Activated T-cell treated with anti-CD3 and anti-CD28 coated beads for 4 hours (primary cell): ENCODE data around the gene ZSCAN5C.
"Not testable (repeated sequence)": the region's sequence is repeated elsewhere in the genome, so short reads cannot be mapped to it uniquely, and the experiment has no call there.

ENCODE experiments used
- DNase-seq: peaks from one replicate; pipeline ENCODE4 v3.0.0-alpha.2; 2020

The ZSCAN5C gene

DNA sequence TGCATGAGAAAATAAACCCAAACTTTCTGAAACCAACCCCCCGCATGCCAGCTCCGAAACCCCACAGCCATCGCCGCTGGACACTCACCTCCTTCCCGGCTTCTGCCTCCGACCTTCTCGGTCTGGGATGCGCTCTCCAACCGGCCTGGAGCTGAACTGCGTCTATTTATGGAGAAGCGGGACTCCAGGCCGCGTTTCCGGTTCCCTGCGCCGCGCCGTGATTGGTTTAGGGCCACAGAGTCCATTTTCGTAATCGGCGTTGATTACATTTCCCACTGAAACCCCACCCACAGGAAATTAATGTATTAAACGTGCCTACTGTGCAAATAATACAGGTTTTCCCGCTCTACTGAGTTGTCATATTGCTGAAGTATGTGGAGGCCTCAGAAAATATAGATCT is 4.4 kb upstream of the ZSCAN5C start, which contains the start of gene ZSCAN5B:
Gene ZSCAN5B (minus strand): TSS at position 138 of the 400 bp plus-strand sequence. CDS start 4,731 bp downstream, outside the sequence.
- not testable (repeated sequence) for DNase-seq

DNA sequence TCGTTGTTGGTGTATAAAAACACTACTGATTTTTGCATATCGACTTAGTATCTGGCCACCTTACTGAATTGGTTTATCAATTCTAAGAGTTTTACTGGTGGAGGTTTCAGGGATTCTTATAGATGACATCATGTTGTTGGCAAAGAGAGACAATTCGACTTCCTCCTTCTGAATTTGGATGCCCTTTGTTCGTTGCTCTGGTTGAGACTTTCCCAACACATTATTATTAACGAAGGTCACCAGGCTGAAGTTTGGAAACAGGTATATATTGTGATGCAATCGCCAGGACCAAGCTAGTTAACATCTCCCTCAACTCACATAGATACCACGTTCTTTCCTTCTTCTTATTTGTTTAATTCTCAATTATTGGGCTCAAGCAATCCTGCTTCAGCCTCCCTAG is 2.4 kb upstream of the ZSCAN5C start:
- no peak for DNase-seq

DNA sequence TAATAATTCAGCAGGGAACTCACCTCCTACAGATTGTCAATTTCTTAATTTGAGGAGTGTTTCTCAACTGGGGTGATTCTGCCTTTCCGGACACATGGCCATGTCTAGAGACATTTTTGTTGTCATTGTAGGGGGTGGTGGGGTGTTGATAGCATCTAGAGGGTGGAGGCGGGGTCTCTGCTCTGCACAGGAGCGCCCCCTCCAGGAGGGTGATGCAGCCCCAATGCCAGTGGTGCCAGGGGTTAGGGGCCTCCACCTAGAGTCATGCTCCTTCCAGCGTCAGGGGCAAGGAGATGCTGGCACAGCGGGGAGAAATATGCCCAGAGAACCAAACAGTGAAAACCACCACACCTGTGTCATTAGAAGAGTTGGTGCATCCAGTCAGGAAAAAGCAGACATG is 5.5 kb downstream of the ZSCAN5C start:
- DNase-seq = not testable (repeated sequence)

DNA sequence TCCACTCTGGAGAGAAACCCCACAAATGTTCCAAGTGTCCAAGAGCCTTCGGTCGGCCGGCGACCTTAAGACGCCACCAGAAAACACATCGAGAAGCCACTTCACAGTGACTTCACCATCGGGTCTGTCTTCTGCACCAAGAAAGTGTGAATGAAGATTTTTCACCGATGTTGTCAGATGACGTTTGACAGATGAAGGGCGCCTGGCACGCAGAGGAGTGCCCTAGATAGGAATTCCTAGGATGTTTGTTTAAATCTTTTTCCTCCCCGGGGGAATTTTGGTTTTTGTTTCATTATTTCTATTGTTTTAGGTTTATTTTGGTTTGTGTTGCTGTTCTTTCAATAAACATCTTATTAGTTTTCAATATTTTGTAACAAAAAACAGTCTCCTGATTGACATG is 7.0 kb downstream of the ZSCAN5C start:
- no peak for DNase-seq

DNA sequence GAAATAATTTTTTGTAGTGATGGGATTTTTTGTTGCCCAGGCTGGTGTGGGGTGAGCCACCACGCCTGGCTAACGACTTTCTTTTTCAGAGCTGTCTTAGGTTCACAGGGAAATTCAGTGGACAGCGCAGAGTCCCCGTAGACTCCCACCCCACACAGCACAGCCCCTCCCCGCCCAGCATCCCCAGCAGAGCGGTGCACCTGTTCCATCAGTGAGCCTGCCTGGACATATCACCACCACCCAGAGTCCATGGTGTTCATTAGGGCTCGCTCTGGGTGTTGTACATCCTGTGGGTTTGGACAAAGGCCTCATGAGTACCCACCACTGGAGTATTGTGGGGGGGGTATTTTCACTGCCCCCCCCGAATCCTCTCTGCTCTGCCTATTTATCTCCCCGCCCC is 8.0 kb downstream of the ZSCAN5C start:
- not testable (repeated sequence) for DNase-seq

DNA sequence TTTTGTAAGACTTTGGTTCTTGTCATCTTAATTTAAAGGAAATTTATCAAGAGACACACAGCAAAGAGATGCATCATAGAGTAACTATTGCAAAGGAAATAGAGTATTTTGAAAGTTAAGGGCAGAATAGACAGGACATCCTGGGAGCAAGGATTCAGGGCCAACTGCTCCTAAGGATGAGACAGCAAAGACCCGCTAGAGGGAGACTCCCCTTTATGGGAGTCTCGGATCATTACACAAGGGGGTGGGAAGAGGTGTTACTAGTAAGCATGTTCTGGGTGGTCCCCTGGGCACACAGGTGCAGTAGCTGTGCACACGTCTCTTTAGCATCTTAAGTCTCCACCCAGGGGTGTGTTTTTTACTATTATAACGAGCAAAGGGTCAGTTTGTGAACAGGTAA is 9.6 kb downstream of the ZSCAN5C start:
- DNase-seq = no peak

DNA sequence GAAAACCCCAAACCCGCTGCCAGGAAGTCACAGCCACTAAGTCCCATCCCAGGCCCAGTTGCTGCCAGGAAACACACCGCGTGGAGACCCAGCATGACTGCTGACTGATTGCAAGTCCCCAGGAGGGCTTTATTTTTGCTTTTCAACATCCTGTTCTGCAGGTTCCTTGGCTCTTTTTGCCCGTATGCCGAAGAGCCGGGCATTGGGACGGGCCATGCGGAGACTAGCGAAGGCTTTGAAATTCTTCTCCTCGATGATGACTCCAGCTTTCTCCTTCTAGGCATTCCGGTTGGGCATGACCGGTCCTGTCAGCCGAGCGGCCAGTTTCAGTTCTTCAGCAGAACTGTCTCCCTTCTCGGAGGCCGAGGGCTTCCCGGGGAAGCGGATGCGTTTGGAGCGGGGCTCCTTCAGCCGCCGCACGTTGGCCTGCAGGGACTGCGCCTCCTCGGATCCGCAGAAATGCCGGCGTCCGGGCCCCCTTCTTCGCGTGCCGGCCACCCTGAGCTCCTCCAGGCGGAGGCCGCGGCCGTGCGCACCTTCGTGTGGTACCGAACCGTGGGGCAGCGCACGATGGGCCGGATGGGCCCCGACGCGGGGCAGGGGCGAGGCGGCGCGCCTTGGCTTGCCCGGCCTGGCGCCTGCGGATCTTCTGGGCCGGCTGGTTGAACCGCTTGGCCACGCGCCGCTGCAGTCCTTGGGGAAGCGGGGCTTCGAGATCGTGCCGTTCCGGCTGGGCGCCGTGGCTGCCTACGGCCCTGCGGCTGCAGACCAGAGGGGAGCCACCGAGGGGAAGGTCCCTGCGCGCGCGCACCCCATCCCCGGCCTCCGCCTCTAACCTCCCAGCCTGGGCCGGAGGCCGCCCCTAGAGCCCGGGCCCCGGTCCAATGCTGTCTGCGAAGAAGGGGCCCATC is 15.2 kb downstream of the ZSCAN5C start:
- DNase-seq = no peak

DNA sequence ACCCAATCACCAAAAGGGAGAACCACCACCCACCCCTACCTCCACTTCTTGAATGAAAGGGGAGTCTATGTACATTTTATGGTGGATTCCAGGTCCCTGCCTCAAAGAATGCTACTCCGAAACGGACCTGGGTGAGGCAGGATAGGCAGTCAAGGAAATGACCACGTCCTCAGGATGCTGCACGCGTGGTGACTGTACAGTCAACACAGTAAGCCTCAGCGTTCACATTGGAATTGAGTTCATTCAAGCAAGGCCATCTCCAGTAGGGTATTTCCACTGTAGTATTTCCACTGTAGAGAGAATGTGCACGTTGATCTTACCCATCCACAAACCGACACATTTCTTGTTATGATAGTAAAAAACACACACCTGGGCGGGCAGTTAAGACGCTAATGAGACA is 16.9 kb downstream of the ZSCAN5C start:
- no peak for DNase-seq

DNA sequence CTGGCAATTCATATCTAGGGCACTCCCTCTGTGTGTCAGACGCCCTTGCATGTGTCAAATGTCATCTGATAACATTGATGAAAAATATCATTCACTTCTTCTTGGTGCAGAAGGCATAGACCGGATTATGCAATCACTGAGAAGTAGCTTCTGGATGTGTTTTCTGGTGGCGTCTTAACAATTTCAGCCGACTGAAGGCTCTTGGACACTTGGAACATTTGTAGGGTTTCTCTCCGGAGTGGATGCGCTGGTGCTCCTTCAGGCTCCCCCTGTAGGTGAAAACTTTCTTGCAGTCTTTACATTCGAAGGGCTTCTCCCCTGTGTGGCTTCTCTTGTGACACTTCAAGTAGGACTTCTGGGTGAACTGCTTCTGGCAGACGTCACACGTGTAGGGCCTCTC is 19.4 kb downstream of the ZSCAN5C start:
- DNase-seq = not testable (repeated sequence)

DNA sequence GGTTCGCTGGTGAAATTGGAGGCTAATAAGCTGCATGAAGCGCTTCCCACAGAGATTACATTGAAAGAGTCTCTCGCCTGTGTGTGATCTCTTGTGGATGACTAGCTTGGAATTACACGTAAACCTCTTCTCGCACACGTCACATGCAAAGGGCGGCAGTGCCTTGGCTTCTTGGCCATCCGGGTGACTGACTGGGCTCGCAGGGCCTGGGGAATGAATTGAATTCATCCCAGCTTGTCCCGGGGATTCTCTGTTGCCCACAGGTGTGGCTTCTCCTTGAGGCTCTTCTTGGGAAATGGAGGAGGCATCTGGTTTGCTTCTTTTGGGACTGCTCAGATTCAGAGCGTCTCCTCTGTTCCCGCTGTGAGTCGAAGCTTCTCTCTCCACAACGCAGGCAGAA is 19.8 kb downstream of the ZSCAN5C start:
- no peak for DNase-seq

DNA sequence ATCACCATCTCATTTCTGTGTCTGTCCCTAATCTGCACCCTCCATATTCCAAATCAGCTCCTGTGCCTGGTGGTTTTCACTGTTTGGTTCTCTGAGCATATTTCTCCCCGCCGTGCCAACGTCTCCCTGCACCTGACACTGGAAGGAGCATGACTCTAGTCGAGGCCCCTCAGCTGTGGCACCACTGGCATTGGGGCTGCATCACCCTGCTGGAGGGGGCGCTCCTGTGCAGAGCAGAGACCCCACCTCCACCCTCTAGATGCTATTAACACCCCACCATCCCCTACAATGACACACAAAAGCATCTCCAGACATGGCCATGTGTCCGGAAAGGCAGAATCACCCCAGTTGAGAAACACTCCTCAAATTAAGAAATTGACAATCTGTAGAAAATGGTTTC is 20.8 kb downstream of the ZSCAN5C start:
- DNase-seq = no peak

DNA sequence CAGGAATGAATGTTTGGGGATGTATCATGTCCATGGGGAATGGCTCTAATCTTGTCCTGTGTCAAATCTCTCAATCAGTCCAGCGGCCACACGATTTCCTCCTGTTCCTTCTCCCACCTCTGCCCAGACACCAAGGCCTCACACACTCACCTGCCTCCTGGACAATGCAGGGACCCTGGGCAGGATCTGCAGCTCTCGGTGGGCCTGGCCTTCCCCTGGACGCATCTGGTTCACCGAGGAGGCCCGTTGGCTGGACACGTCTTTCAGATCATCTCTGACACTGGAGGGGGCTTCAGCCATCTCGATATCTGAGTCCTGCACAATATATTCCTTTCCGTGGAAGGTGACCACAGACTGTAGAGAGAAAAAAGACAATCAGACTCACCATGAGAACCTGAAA is 21.4 kb downstream of the ZSCAN5C start:
- no peak for DNase-seq

DNA sequence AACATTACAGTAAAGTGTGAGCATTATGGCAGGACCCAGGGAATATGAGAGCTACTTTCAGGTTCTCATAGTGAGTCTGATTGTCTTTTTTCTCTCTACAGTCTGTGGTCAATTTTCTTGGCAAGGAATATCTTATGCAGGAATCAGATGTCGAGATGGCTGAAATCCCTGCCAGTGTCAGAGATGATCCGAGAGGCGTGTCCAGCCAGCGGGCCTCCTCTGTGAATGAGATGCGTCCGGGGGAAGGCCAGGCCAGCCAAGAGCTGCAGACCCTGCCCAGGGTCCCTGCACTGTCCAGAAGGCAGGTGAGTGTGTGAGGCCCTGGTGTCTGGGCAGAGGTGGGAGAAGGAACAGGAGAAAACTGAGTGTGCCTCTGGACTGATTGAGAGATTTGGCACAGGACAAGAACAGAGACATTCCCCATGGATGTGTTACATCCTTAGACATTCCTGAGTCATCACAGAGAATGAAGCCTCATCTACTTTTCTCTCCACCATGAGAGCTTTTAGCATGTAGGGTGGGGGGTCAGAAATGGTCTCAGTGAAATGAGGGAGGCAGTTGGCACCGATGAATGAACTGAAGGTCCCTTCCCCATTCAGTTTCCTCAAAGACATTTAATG is 43.2 kb downstream of the ZSCAN5C start:
- no peak for DNase-seq

DNA sequence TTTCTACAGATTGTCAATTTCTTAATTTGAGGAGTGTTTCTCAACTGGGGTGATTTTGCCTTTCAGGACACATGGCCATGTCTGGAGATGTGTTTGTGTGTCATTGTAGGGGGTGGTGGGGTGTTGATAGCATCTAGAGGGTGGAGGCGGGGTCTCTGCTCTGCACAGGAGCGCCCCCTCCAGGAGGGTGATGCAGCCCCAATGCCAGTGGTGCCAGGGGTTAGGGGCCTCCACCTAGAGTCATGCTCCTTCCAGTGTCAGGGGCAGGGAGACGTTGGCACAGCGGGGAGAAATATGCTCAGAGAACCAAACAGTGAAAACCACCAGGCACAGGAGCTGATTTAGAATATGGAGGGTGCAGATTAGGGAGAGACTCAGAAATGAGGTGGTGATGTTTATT is 43.7 kb downstream of the ZSCAN5C start:
- DNase-seq = not testable (repeated sequence)

DNA sequence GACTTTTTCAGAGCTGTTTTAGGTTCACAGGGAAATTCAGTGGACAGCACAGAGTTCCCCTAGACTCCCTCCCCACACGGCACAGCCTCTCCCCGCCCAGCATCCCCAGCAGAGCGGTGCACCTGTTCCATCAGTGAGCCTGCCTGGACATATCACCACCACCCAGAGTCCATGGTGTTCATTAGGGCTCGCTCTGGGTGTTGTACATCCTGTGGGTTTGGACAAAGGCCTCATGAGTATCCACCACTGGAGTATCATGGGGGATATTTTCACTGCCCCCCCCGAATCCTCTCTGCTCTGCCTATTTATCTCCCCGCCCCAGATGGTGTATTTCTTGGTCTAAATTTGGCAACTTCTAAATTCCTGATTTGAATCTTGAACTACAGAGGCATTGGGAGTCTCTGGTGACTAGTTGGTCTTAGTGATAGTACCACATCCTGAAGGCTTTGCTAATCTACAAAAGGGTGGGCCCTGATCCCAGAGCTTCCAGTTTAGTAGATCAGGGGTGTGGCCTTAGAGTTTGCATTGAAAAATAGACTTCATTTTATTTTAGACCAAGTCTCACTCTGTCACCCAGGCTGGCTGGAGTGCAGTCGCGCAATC is 46.8 kb downstream of the ZSCAN5C start:
- DNase-seq = not testable (repeated sequence)

DNA sequence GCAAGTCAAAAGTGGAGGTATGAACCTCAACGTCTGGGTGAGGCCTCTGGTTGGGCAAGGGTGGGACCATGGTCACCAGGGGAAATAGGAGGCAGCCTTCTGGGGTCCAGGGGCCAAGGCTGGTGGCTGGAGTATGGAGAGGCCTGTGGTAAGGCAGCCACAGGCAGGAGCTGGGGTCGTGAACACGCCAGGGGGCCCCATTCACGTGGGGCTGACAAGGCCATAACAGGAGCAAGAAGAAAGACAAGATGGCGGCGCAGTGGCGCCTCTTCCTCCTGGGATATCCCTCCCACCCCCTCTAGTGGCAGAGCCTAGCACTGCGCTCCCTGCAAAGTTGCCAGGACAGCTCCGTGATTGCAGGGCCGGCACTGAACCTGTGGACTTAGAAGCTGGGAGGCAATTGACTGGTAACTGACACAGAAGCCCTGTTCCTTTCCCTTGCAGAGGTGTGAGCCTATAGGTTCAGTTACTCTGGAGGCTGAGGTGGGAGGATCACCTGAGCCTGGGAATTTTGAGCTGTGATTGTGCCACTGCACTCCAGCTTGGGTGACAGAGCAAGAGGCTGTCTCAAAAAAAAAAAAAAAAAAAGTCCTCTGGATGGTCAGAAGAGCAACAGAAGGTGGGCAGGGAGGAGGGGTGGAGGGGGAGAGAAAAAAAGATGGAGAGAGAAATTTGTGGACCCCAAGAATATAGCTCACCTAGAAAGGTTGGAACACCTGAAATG is 50.8 kb downstream of the ZSCAN5C start:
- peak; percentile 55 for DNase-seq

DNA sequence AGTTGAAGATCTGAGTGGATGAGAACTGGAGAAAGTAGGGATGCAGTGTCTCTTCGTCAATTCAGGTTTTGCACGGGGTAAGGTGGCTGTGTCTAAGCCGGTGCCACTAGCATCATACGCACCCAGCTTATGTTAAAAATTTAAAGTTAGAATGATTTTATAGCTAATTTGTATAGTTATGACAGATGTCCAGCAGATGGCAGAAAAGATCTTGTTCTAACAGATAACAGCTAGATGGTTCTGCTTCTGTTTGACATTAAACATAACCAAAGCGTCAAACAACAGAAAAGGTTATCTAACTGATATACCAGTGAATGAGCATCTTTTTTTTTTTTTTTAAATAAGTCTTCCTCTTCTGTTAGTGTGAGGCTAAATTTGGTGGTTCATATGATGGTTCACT is 51.7 kb downstream of the ZSCAN5C start:
- no peak for DNase-seq

DNA sequence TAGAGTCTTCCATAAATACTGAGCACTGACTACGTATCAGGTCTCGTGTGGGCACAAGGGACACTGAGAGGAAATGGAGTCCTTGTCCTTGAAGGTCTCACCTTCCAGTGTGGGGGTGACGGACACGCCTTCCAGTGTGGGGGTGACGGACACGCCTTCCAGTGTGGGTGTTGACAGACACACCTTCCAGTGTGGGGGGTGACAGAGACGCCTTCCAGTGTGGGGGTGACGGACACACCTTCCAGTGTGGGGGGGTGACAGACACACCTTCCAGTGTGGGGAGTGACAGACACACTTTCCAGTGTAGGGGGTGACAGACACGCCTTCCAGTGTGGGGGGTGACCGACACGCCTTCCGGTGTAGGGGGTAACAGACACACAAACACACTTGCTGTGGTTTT is 56.2 kb downstream of the ZSCAN5C start:
- DNase-seq = no peak
